Measurements from ENCODE around the gene FAM228A. TPM values are rescaled to one million over a fixed set of nuclear protein-coding genes. Genes with fewer than 3 reads are reported as not detected.

FAM228A gene
- total RNA-seq, 4 donors from 2014 or later, result 0.88 to 3.8 (median 2.4) TPM

- no peak for ATAC-seq (ENCODE audit: low FRiP score)
- TF ChIP-seq CTCF (IDR thresholded peaks at IDR 0.05), result no peak
Observed at GRCh38 chr2:24169023-24169422, 5.8 kb upstream of the FAM228A start.

GRCh38 chr2:24175631-24176187 lies 856 bp downstream of the FAM228A start:
- DNase-seq (ENCODE audit: low spot score) (no peak), ATAC-seq (ENCODE audit: low FRiP score) (no peak)
- no peak for TF ChIP-seq CTCF (IDR thresholded peaks at IDR 0.05)

More at GRCh38 chr2:24169023-24169422, 5.8 kb upstream of the FAM228A start:
- DNase-seq (ENCODE audit: low spot score), result no peak

- no peak for ATAC-seq (ENCODE audit: low FRiP score)
- no peak for TF ChIP-seq CTCF (IDR thresholded peaks at IDR 0.05)
Observed at GRCh38 chr2:24176326-24176725, 1.5 kb downstream of the FAM228A start.

GRCh38 chr2:24179683-24180082 lies 4.8 kb downstream of the FAM228A start:
- ATAC-seq (ENCODE audit: low FRiP score), result no peak
- no peak for DNase-seq (ENCODE audit: low spot score)
- no peak for TF ChIP-seq CTCF (IDR thresholded peaks at IDR 0.05)

More at GRCh38 chr2:24176326-24176725, 1.5 kb downstream of the FAM228A start:
- DNase-seq (ENCODE audit: low spot score), result no peak

GRCh38 chr2:24181849-24182248 lies 7.0 kb downstream of the FAM228A start:
- DNase-seq (ENCODE audit: low spot score) (no peak), ATAC-seq (ENCODE audit: low FRiP score) (no peak)
- no peak for TF ChIP-seq CTCF (IDR thresholded peaks at IDR 0.05)

GRCh38 chr2:24182507-24182906 lies 7.7 kb downstream of the FAM228A start:
- TF ChIP-seq CTCF (IDR thresholded peaks at IDR 0.05), result no peak
- ATAC-seq (ENCODE audit: low FRiP score), result no peak

GRCh38 chr2:24183366-24184069 lies 8.7 kb downstream of the FAM228A start:
- TF ChIP-seq CTCF (IDR thresholded peaks at IDR 0.05), result no peak
- DNase-seq (ENCODE audit: low spot score), result no peak
- ATAC-seq (ENCODE audit: low FRiP score), result no peak

More at GRCh38 chr2:24182507-24182906, 7.7 kb downstream of the FAM228A start:
- no peak for DNase-seq (ENCODE audit: low spot score)

All from omental fat pad (tissue), 4 donors.